ENCODE results near the gene PDCD7.

- TF ChIP-seq, protein P1, sequence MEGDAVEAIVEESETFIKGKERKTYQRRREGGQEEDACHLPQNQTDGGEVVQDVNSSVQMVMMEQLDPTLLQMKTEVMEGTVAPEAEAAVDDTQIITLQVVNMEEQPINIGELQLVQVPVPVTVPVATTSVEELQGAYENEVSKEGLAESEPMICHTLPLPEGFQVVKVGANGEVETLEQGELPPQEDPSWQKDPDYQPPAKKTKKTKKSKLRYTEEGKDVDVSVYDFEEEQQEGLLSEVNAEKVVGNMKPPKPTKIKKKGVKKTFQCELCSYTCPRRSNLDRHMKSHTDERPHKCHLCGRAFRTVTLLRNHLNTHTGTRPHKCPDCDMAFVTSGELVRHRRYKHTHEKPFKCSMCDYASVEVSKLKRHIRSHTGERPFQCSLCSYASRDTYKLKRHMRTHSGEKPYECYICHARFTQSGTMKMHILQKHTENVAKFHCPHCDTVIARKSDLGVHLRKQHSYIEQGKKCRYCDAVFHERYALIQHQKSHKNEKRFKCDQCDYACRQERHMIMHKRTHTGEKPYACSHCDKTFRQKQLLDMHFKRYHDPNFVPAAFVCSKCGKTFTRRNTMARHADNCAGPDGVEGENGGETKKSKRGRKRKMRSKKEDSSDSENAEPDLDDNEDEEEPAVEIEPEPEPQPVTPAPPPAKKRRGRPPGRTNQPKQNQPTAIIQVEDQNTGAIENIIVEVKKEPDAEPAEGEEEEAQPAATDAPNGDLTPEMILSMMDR (conservative IDR thresholded peaks at IDR 0.05; ENCODE audit: low read length) = no peak
- no peak for TF ChIP-seq EZH2phosphoT487 (IDR thresholded peaks at IDR 0.05; ENCODE audit: borderline replicate concordance)
Measured at GRCh38 chr15:65176056-65176455, 42.4 kb upstream of the PDCD7 start.

Data from Loucy (cell line).